Mesendoderm (in vitro differentiated cells): Measurements from ENCODE around the gene KRTAP20-2.

Source experiments
- DNase-seq: peaks from one replicate; pipeline ENCODE4 v3.0.0; 2013
- H2AK5ac ChIP-seq: 2 replicates; pipeline ENCODE4 v1.6.1; 2013; ENCODE audit warnings: low read length, inconsistent platforms
- H2BK120ac ChIP-seq: 2 replicates; pipeline ENCODE4 v1.6.1; 2013; ENCODE audit warnings: low read depth, mild to moderate bottlenecking, low read length, moderate library complexity, mixed read lengths
- H2BK15ac ChIP-seq: replicated peaks from 2 replicates; pipeline ENCODE4 v1.6.1; 2013; ENCODE audit warnings: low read depth, mild to moderate bottlenecking, moderate library complexity
- H2BK5ac ChIP-seq: 2 replicates; pipeline ENCODE4 v1.6.1; 2013; ENCODE audit warnings: low read length, inconsistent platforms
- H3K18ac ChIP-seq: 2 replicates; pipeline ENCODE4 v1.6.1; 2013; ENCODE audit warnings: mild to moderate bottlenecking, low read length, mixed read lengths
- H3K23ac ChIP-seq: one replicate; pipeline ENCODE4 v1.6.1; 2013; ENCODE audit warnings: low read length
- H3K27ac ChIP-seq: 2 replicates; pipeline ENCODE4 v1.5.1; 2013; ENCODE audit warnings: low read depth, mild to moderate bottlenecking, inconsistent platforms, low read length, moderate library complexity
- H3K27me3 ChIP-seq: 2 replicates; pipeline ENCODE4 v1.6.1; 2013; ENCODE audit warnings: low read length, control low read depth, mild to moderate bottlenecking, inconsistent platforms; ENCODE audit not compliant: insufficient read depth, poor library complexity
- H3K36me3 ChIP-seq: 2 replicates; pipeline ENCODE4 v1.6.1; 2013; ENCODE audit warnings: low read length, inconsistent platforms; ENCODE audit not compliant: control insufficient read depth, insufficient read depth
- H3K4ac ChIP-seq: one replicate; pipeline ENCODE4 v1.6.1; 2013; ENCODE audit warnings: low read depth, mild to moderate bottlenecking, low read length, moderate library complexity
- H3K4me1 ChIP-seq: 2 replicates; pipeline ENCODE4 v1.6.1; 2013; ENCODE audit warnings: low read depth, low read length, inconsistent platforms; ENCODE audit not compliant: control insufficient read depth
- H3K4me2 ChIP-seq: 2 replicates; pipeline ENCODE4 v1.6.1; 2013; ENCODE audit warnings: low read length
- H3K4me3 ChIP-seq: 2 replicates; pipeline ENCODE4 v1.5.1; 2013; ENCODE audit warnings: mild to moderate bottlenecking, low read length
- H3K56ac ChIP-seq: one replicate; pipeline ENCODE4 v1.6.1; 2013; ENCODE audit warnings: low read length
- H3K79me1 ChIP-seq: 2 replicates; pipeline ENCODE4 v1.6.1; 2013; ENCODE audit warnings: low read length, inconsistent platforms
- H3K79me2 ChIP-seq: 2 replicates; pipeline ENCODE4 v1.6.1; 2013; ENCODE audit warnings: mild to moderate bottlenecking, low read length; ENCODE audit not compliant: control insufficient read depth, insufficient read depth
- H3K9ac ChIP-seq: 2 replicates; pipeline ENCODE4 v1.6.1; 2013; ENCODE audit warnings: low read length, inconsistent platforms
- H4K5ac ChIP-seq: one replicate; pipeline ENCODE4 v1.6.1; 2013; ENCODE audit warnings: low read length
- H4K8ac ChIP-seq: one replicate; pipeline ENCODE4 v1.6.1; 2013; ENCODE audit warnings: low read depth, mild to moderate bottlenecking, control low read depth, low read length, moderate library complexity
- WGBS: extraction: QIAGEN DNeasy Blood & Tissue Kit; methylation state at CpG from one replicate; pipeline ENCODE4 v1.1.7; 2013; ENCODE audit warnings: low lambda C conversion rate, missing lambda C conversion rate; ENCODE audit not compliant: insufficient coverage; ENCODE audit errors: extremely low coverage; 5-methylcytosine and 5-hydroxymethylcytosine counted together

KRTAP20-2 gene

DNA sequence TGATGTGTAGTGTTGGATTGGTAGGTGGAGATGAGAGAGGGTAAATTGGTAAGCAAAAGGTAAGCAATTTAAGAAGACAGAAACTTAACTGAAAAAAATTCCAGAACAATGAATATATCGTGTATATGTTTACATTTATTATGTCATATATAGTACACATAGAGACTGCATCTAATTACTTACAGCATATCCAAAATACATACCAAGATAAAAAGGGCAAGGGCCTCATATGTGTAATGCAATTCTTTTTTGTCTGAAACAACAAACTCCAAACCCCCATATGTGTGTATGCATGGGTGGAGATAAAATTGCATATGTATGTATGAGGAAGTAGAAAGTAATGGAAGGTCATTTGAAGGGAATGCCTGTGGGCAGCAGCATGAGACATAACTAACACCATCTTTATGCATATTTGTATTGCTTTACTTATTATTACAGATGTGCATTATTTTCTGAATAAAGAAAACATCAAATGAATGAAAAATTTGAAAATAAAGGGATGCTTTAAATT lies 12.0 kb downstream of the KRTAP20-2 start:
- Histone ChIP-seq H3K4ac (no peak overlapping the region), H3K79me1 (no peaks in the 10 kb centered on the region), H2BK120ac (no peak overlapping the region), H3K23ac (no peak overlapping the region), H3K27ac (no peak overlapping the region), H4K8ac (no peak overlapping the region), H3K56ac (no peak overlapping the region), H3K27me3 (no peaks in the 10 kb centered on the region), H2AK5ac (no peak overlapping the region), H2BK15ac (no peak overlapping the region), H3K79me2 (no peaks in the 10 kb centered on the region), H3K4me1 (no peaks in the 10 kb centered on the region), H3K18ac (no peak overlapping the region), H3K4me2 (no peak overlapping the region), H3K36me3 (no peaks in the 10 kb centered on the region), H4K5ac (no peak overlapping the region), H2BK5ac (no peak overlapping the region), H3K9ac (no peak overlapping the region), H3K4me3 (no peak overlapping the region)
- no CpG with 5 or more reads among the region's 1 CpG for WGBS
- DNase-seq, result no peak

DNA sequence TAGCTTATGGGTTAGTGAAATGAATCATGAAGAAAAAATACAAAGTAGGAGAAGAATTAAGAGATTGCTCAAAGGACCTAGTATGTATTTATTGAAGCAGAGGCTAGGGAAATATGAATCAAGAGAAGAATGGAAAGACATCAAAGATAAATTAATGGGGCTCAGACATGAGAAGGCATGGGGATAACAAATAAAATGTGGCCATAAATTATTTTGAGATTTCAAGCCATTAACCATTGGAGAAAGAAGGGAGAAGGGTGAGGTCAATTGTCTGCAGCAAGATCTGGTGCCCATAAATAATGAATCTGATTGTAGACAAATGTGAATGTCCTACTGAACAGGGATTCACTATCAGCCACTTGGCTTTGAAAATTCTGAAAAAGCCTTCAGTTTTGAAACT lies 17.9 kb downstream of the KRTAP20-2 start:
- H3K56ac ChIP-seq, result no peak overlapping the region
- DNase-seq, result no peak
- H2BK15ac ChIP-seq, result no peak overlapping the region
- H3K23ac ChIP-seq, result no peak overlapping the region
- H3K79me2 ChIP-seq, result no peaks in the 10 kb centered on the region
- H3K4me1 ChIP-seq, result no peaks in the 10 kb centered on the region
- H2BK5ac ChIP-seq, result no peak overlapping the region
- no peak overlapping the region for H3K9ac ChIP-seq
- H2BK120ac ChIP-seq, result no peak overlapping the region
- H3K4me2 ChIP-seq, result no peak overlapping the region
- no peaks in the 10 kb centered on the region for H3K79me1 ChIP-seq
- no peak overlapping the region for H2AK5ac ChIP-seq
- H3K36me3 ChIP-seq, result no peaks in the 10 kb centered on the region
- no peak overlapping the region for H4K5ac ChIP-seq
- H3K27me3 ChIP-seq, result no peaks in the 10 kb centered on the region
- no peak overlapping the region for H4K8ac ChIP-seq
- no peak overlapping the region for H3K4me3 ChIP-seq
- H3K4ac ChIP-seq, result no peak overlapping the region
- H3K18ac ChIP-seq, result no peak overlapping the region
- no peak overlapping the region for H3K27ac ChIP-seq

DNA sequence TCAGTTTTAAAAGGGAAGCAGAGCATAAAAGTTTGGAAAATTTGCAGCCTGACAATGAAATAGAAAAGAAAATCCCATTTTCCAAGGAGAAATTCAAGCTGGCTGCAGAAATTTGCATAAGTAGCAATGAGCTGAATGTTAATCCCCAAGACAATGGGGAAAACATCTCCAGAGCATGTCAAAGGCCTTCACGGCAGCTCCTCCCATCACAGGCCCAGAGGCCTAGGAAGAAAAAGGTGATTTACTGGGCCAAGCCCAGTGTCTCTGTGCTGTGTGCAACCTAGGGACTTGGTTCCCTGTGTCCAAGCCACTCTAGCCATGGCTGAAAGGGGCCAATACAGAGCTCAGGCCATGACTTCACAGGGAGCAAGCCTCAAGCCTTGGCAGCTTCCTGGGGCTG lies 33.8 kb downstream of the KRTAP20-2 start:
- Histone ChIP-seq H2BK5ac (no peak overlapping the region), H4K8ac (no peak overlapping the region), H3K79me2 (no peaks in the 10 kb centered on the region), H3K36me3 (no peaks in the 10 kb centered on the region), H3K4ac (no peak overlapping the region), H2BK120ac (no peak overlapping the region), H3K18ac (no peak overlapping the region), H3K4me3 (no peak overlapping the region), H3K27me3 (no peaks in the 10 kb centered on the region), H3K4me1 (no peaks in the 10 kb centered on the region), H3K27ac (no peak overlapping the region), H3K23ac (no peak overlapping the region), H2BK15ac (no peak overlapping the region), H2AK5ac (no peak overlapping the region), H3K9ac (no peak overlapping the region), H3K79me1 (no peaks in the 10 kb centered on the region), H4K5ac (no peak overlapping the region), H3K56ac (no peak overlapping the region), H3K4me2 (no peak overlapping the region)
- no CpG with 5 or more reads among the region's 1 CpG for WGBS
- peak; percentile 50 for DNase-seq

DNA sequence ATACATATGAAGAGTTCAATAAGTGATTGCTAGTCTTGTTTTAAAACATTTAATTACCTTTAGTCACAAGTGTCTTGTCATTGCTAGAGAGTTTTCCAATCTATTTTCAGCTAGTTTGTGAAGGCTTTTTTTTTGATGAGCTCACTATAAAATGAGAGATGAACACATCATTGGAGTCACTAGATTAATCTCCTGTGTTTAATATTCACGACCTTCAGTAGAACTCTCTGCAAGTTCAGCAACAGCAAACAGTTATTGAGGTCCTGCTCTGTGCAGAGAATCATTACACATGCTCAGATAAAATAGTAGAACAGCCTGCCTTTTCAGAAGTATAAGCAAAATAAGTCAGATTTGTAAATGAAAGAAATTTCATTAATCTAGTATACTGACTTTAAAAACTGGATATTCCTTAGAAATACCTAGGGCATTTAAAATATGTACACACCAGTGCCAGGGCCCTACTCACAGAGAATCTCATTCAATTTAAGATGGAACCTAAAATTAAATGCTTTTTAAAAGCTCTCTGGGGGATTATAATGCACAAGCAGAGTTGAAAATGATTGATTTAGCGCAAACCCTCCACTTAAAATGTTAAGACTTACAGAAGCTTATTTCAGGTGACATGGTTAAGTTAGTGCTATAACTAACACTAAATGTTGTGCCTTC lies 38.1 kb downstream of the KRTAP20-2 start:
- no peak overlapping the region for H3K27ac ChIP-seq
- no peak overlapping the region for H3K4ac ChIP-seq
- H3K36me3 ChIP-seq, result no peaks in the 10 kb centered on the region
- H3K23ac ChIP-seq, result no peak overlapping the region
- H3K9ac ChIP-seq, result no peak overlapping the region
- no peak overlapping the region for H2BK5ac ChIP-seq
- H4K5ac ChIP-seq, result no peak overlapping the region
- H3K79me1 ChIP-seq, result no peaks in the 10 kb centered on the region
- H3K4me1 ChIP-seq, result no peaks in the 10 kb centered on the region
- no peak overlapping the region for H2BK120ac ChIP-seq
- no peak overlapping the region for H2AK5ac ChIP-seq
- no peak for DNase-seq
- H4K8ac ChIP-seq, result no peak overlapping the region
- H3K18ac ChIP-seq, result no peak overlapping the region
- no peak overlapping the region for H2BK15ac ChIP-seq
- no CpG with 5 or more reads among the region's 2 CpGs for WGBS
- no peak overlapping the region for H3K56ac ChIP-seq
- no peaks in the 10 kb centered on the region for H3K27me3 ChIP-seq
- H3K4me3 ChIP-seq, result no peak overlapping the region
- H3K79me2 ChIP-seq, result no peaks in the 10 kb centered on the region
- no peak overlapping the region for H3K4me2 ChIP-seq

DNA sequence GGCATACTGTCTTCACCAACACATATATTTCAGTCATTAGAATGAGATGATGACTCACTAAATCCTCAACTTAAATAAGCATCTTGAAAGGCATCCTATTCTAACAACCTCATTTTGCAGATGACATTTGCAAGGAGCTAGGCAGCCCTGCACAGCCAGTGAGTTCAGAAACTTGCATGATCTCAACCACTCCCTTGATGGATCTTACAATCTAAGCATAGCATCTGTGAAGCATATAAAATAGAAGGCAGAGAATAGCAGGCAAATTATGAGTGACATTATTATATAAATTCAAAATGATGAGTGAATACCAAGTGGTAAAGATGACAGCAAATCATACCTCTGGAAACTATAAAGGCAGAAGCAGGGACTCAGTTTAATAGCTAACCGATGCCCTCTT lies 39.3 kb downstream of the KRTAP20-2 start:
- WGBS, result no CpG with 5 or more reads among the region's 1 CpG
- no peak for DNase-seq

DNA sequence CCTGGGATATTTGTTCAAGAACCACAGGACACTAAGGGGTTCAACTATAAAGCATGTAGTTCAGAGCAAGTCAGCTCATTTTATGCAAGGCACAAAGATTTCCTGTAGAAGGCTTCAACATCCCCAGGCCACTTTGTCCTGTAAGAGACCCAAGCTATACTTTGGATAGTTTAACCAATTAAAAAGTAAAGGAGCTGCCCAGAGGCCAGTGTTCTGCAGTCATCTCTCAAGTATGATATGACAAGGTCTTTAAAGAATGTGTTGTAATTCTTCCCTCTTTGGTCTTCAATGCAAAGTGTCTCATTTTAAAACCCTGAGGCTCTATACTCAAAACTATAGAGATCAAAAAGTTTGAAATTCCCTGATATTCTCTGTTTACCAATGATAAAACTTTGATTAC lies 41.7 kb downstream of the KRTAP20-2 start:
- no peak overlapping the region for H2BK15ac ChIP-seq
- no peaks in the 10 kb centered on the region for H3K36me3 ChIP-seq
- H3K23ac ChIP-seq, result no peak overlapping the region
- no peaks in the 10 kb centered on the region for H3K27me3 ChIP-seq
- no peak overlapping the region for H2BK5ac ChIP-seq
- no peaks in the 10 kb centered on the region for H3K79me2 ChIP-seq
- no peak overlapping the region for H4K8ac ChIP-seq
- no peak overlapping the region for H3K56ac ChIP-seq
- H3K9ac ChIP-seq, result no peak overlapping the region
- H2BK120ac ChIP-seq, result no peak overlapping the region
- no peaks in the 10 kb centered on the region for H3K4me1 ChIP-seq
- no peak overlapping the region for H3K4me2 ChIP-seq
- no peak overlapping the region for H4K5ac ChIP-seq
- DNase-seq, result peak; percentile 5
- no peak overlapping the region for H3K4ac ChIP-seq
- H2AK5ac ChIP-seq, result no peak overlapping the region
- no peak overlapping the region for H3K18ac ChIP-seq
- no peak overlapping the region for H3K4me3 ChIP-seq
- H3K27ac ChIP-seq, result no peak overlapping the region
- H3K79me1 ChIP-seq, result no peaks in the 10 kb centered on the region

More for the DNA sequence above, 39.3 kb downstream of the KRTAP20-2 start:
- H3K79me1 ChIP-seq, result no peaks in the 10 kb centered on the region
- H3K9ac ChIP-seq, result no peak overlapping the region
- no peak overlapping the region for H3K18ac ChIP-seq
- no peak overlapping the region for H2BK5ac ChIP-seq
- no peak overlapping the region for H3K23ac ChIP-seq
- no peaks in the 10 kb centered on the region for H3K27me3 ChIP-seq
- no peak overlapping the region for H3K56ac ChIP-seq
- H3K4me3 ChIP-seq, result no peak overlapping the region
- H3K4me1 ChIP-seq, result no peaks in the 10 kb centered on the region
- no peak overlapping the region for H2BK15ac ChIP-seq
- no peak overlapping the region for H3K4ac ChIP-seq
- no peaks in the 10 kb centered on the region for H3K36me3 ChIP-seq
- H2AK5ac ChIP-seq, result no peak overlapping the region
- no peak overlapping the region for H4K5ac ChIP-seq
- no peaks in the 10 kb centered on the region for H3K79me2 ChIP-seq
- H4K8ac ChIP-seq, result no peak overlapping the region
- H3K4me2 ChIP-seq, result no peak overlapping the region
- H3K27ac ChIP-seq, result no peak overlapping the region
- no peak overlapping the region for H2BK120ac ChIP-seq
